Measurements from ENCODE around the gene TOMM5. TPM values are rescaled to one million over a fixed set of nuclear protein-coding genes. Genes with fewer than 3 reads are reported as not detected.

Gene TOMM5
- total and polyA plus RNA-seq, 2 of the 4 experiments (the other 2 are of a cell fraction): 159 to 206 TPM

DNA sequence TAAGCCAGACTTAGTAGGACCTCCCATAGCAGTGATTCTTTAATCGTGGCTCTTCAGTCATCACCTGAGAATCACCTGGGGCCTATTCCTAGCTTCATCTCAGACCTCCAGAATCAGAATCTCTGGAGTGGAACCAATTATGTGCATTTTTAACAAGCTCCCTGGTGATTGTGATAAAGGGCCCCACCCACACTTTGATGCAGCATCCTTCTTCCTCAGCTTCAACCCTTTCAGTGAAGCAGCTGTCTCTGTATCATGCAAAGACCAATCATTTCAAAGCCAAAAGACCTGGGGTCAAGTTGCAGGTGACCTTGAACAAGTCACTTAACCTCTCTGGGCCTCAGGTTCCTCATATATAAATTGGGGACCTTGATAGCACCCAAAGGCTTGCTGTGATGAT is 33.3 kb downstream of the TOMM5 start:
- peaks cover 3% of the 10 kb centered on the region; the same call in 1 of the 2 replicates for H4K20me1 ChIP-seq (ENCODE audit: insufficient read depth, low read length)
- no peak overlapping the region for H3K14ac ChIP-seq (replicated peaks; ENCODE audit: low read depth, low read length)
- no peak overlapping the region for H3K4me2 ChIP-seq (ENCODE audit: low read depth, low read length)
- H3K36me3 ChIP-seq (ENCODE audit: control insufficient read depth, insufficient read depth, low read length): peaks cover 2% of the 10 kb centered on the region
- H4K5ac ChIP-seq (ENCODE audit: low read depth, low read length): no peak overlapping the region
- H3K4ac ChIP-seq (ENCODE audit: low read depth, low read length): no peak overlapping the region
- H3K9me1 ChIP-seq (ENCODE audit: insufficient read depth, low read length): peaks cover 6% of the 10 kb centered on the region; the same call in 1 of the 2 replicates
- H3K4me1 ChIP-seq (ENCODE audit: control insufficient read depth, insufficient read depth, low read length): no peaks in the 10 kb centered on the region
- H2AK9ac ChIP-seq (replicated peaks; ENCODE audit: low read depth, low read length, poor library complexity): no peak overlapping the region
- peaks cover 20 to 39% of the 10 kb centered on the region in 2 experiments for H3K79me1 ChIP-seq (ENCODE audit: low read depth in 1 of 2, low read length in 2 of 2)
- H2BK120ac ChIP-seq (ENCODE audit: low read depth, low read length): no peak overlapping the region
- H4K8ac ChIP-seq (ENCODE audit: low read depth in 2 of 2, low read length in 2 of 2): no peak overlapping the region
- dilution Hi-C loops (cut with HindIII; ENCODE audit: low sequenced_read_pairs, unreplicated experiment): no loop called here
- no peak overlapping the region for H3K18ac ChIP-seq (ENCODE audit: low read depth, low read length)
- H3K9me3 ChIP-seq (ENCODE audit: control insufficient read depth, insufficient read depth, low read length): no peaks in the 10 kb centered on the region
- DNase-seq (no peak), ATAC-seq (ENCODE audit: low read depth) (no peak)
- CTCF ChIA-PET: no interaction called here
- H2BK15ac ChIP-seq (ENCODE audit: low read depth, low read length): no peak overlapping the region
- no TSS peak for BruUV-seq (replicated peaks)
- H3K4me3 ChIP-seq (ENCODE audit: insufficient read depth, low read depth, low read length): no peak overlapping the region
- TF ChIP-seq NFE2L2 (IDR thresholded peaks at IDR 0.05; ENCODE audit: low read depth, low read length) (no peak), CTCF (conservative IDR thresholded peaks at IDR 0.05; ENCODE audit: low read depth, low read length) (no peak), CHD1 (IDR thresholded peaks at IDR 0.05; ENCODE audit: low read depth, low read length) (no peak), MXI1 (IDR thresholded peaks at IDR 0.05; ENCODE audit: borderline replicate concordance, low read depth, low read length) (no peak), BHLHE40 (IDR thresholded peaks at IDR 0.05; ENCODE audit: low read depth, low read length) (no peak), RFX5 (IDR thresholded peaks at IDR 0.05; ENCODE audit: low read depth, low read length) (no peak), MAZ (IDR thresholded peaks at IDR 0.05; ENCODE audit: borderline replicate concordance, low read depth, low read length) (no peak), RAD21 (IDR thresholded peaks at IDR 0.05; ENCODE audit: low read length) (no peak), RCOR1 (IDR thresholded peaks at IDR 0.05; ENCODE audit: insufficient replicate concordance, low read length) (no peak), FOS (IDR thresholded peaks at IDR 0.05; ENCODE audit: low read depth, low read length) (no peak), MAFK (IDR thresholded peaks at IDR 0.05; ENCODE audit: low read depth, low read length) (no peak), POLR2A (IDR thresholded peaks at IDR 0.05; ENCODE audit: low read depth, low read length) (no peak), USF2 (IDR thresholded peaks at IDR 0.05; ENCODE audit: low read depth, low read length) (no peak), SMC3 (IDR thresholded peaks at IDR 0.05; ENCODE audit: low read depth, low read length) (no peak), ELK1 (IDR thresholded peaks at IDR 0.05; ENCODE audit: borderline replicate concordance, low read depth, low read length) (no peak), CEBPB (IDR thresholded peaks at IDR 0.05; ENCODE audit: low read depth, low read length) (no peak)
- H2BK20ac ChIP-seq (ENCODE audit: low read depth, low read length): no peak overlapping the region
- no peak overlapping the region for H3K27ac ChIP-seq (ENCODE audit: insufficient read depth, low read length)
- intact Hi-C loops (cut with micrococcal nuclease): no loop called here
- H2AK5ac ChIP-seq (ENCODE audit: low read depth, low read length): no peak overlapping the region
- no peaks in the 10 kb centered on the region for H3K27me3 ChIP-seq (ENCODE audit: control insufficient read depth, insufficient read depth, low read length)
- no peak overlapping the region for H3K9ac ChIP-seq (ENCODE audit: low read depth, low read length)
- H2AFZ ChIP-seq (replicated peaks; ENCODE audit: low read length, poor library complexity): no peak overlapping the region
- no peak overlapping the region for H4K91ac ChIP-seq (ENCODE audit: insufficient read depth, low read depth, low read length)
- H3K56ac ChIP-seq (ENCODE audit: extremely low read depth, insufficient read depth, low read length): no peak overlapping the region
- POLR2A ChIA-PET (ENCODE audit: unreplicated experiment): no interaction called here
- WGBS, 2 experiments (ENCODE audit: extremely low coverage in 2 of 2, insufficient read length in 1 of 2): 86% methylated on average over 1 of the region's 1 CpG; no CpG with 5 or more reads in 1 of the 2 experiments
- H3K23ac ChIP-seq (ENCODE audit: low read depth, low read length): no peak overlapping the region
- no peak overlapping the region for H2BK5ac ChIP-seq (ENCODE audit: low read depth, low read length, poor library complexity, severe bottlenecking)
- in situ Hi-C loops (cut with MboI; ENCODE audit: low sequenced_read_pairs): no loop called here
